Adrenal gland (tissue), 5 donors: ENCODE measurements around the gene ODAD4.

ENCODE experiments used
- CTCF ChIP-seq, 6 experiments: fragments of 450-650 bp in 4 of 6; fragments of 200-600 bp in 2 of 6; sonication (generic) in 1 of 6; IDR thresholded peaks; 1 replicate in 5 of 6; 2 replicates in 1 of 6; pipeline versions ENCODE4 v1.5.1 to v1.8.0; 2016 to 2021; ENCODE audit warnings: antibody characterized with exemption in 6 of 6, mild to moderate bottlenecking in 2 of 6, moderate library complexity in 1 of 6
- POLR2A ChIP-seq, 2 donors: fragments of 450-650 bp; IDR thresholded peaks; one replicate each; pipeline ENCODE4 v1.6.1; 2017; ENCODE audit warnings: antibody characterized with exemption in 2 of 2, mild to moderate bottlenecking in 2 of 2, moderate library complexity in 1 of 2
- donor health status: DM: no; HTN: no; CAD: no.

GRCh38 chr17:41976142-41976768, 45.8 kb downstream of the ODAD4 start:
- TF ChIP-seq CTCF (IDR thresholded peaks at IDR 0.05) (no peak), POLR2A (IDR thresholded peaks at IDR 0.05) (peak in 1 of 2 donors; percentile 38)
